Activated naive CD8-positive, alpha-beta T cell (primary cell): ENCODE results near the gene PSMG3.

Experiments
- H3K27ac Mint-ChIP-seq: one replicate; pipeline ENCODE4 v1.8.0; 2021; ENCODE audit warnings: mixed read lengths
- H3K27me3 Mint-ChIP-seq: one replicate; pipeline ENCODE4 v1.8.0; 2021; ENCODE audit warnings: mixed read lengths
- H3K36me3 Mint-ChIP-seq: one replicate; pipeline ENCODE4 v1.8.0; 2021; ENCODE audit warnings: mixed read lengths
- H3K4me1 Mint-ChIP-seq: one replicate; pipeline ENCODE4 v1.8.0; 2021; ENCODE audit warnings: low read depth, mixed read lengths
- H3K4me3 Mint-ChIP-seq: one replicate; pipeline ENCODE4 v1.8.0; 2021; ENCODE audit warnings: mild to moderate bottlenecking, mixed read lengths
- H3K9me3 Mint-ChIP-seq: one replicate; pipeline ENCODE4 v1.8.0; 2021; ENCODE audit warnings: low read depth, mixed read lengths

Gene PSMG3

DNA sequence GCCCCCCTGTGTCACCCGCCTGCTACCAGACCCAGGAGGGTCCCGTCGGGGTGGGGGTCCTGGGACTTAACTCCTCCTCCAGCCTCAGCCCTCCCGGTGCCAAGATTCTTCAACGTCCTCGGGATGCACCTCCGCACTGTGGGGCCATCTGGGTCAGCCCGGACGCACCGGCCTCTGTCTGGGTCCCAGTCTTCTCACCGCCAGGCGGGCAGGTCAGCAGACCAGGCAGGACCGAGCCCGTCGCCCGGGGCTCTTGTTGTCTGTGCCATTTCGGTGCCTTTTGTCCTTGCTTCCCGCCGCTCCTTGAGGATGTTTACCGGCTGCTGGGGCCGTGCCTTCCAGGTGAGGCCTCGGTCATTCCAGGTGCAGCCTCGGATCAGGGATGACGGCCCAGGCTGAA is 32.1 kb upstream of the PSMG3 start:
- H3K27ac Mint-ChIP-seq = no peak overlapping the region
- no peaks in the 10 kb centered on the region for H3K4me1 Mint-ChIP-seq
- H3K4me3 Mint-ChIP-seq = no peak overlapping the region
- H3K9me3 Mint-ChIP-seq = no peaks in the 10 kb centered on the region
- H3K36me3 Mint-ChIP-seq = no peaks in the 10 kb centered on the region
- no peaks in the 10 kb centered on the region for H3K27me3 Mint-ChIP-seq

DNA sequence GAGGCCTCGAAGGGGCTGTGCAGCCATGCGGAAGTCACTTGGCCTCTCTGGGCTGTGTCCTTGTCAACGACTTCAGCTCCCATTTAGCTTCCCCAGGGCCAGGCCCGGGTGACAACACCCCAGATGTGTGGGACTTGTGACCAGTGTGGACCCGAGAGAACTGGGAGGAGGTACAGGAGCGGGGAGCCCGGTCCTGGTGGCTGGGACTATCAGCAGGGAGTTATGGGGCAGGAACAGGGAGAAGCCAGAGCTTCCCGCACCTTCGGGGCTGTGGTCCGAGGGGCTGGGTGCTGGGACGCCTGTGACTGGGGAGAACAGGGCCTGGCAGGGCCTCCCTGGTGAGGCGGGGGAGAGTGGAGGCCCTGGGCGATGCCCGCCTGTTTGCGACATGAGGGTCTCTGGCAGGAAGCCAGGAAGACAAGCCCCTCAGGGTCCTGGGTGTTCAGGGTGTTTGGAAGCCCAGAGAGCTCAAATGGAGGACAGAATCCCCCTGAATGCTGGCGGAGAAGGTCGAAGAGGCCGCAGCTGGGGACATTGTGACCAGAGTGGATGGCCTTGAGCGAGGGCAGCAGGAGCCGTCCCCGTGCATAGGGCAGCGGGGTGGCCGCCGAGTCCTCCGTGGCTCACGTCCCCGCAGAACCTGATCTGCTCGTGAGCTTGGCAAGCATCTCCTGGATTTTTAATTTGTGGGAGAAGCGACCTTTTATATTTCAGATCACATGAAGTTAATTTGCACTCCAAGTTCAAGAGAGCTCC is 30.0 kb upstream of the PSMG3 start:
- Mint-ChIP-seq H3K36me3 (no peaks in the 10 kb centered on the region), H3K27me3 (peaks cover 4% of the 10 kb centered on the region), H3K4me3 (no peak overlapping the region), H3K27ac (no peak overlapping the region), H3K4me1 (no peaks in the 10 kb centered on the region), H3K9me3 (no peaks in the 10 kb centered on the region)

GRCh38 chr7:1598961-1599639 is 29.3 kb upstream of the PSMG3 start:
- no peaks in the 10 kb centered on the region for H3K36me3 Mint-ChIP-seq
- H3K4me1 Mint-ChIP-seq = no peaks in the 10 kb centered on the region
- H3K27me3 Mint-ChIP-seq = peaks cover 4% of the 10 kb centered on the region
- H3K27ac Mint-ChIP-seq = no peak overlapping the region
- H3K9me3 Mint-ChIP-seq = no peaks in the 10 kb centered on the region
- H3K4me3 Mint-ChIP-seq = no peak overlapping the region

DNA sequence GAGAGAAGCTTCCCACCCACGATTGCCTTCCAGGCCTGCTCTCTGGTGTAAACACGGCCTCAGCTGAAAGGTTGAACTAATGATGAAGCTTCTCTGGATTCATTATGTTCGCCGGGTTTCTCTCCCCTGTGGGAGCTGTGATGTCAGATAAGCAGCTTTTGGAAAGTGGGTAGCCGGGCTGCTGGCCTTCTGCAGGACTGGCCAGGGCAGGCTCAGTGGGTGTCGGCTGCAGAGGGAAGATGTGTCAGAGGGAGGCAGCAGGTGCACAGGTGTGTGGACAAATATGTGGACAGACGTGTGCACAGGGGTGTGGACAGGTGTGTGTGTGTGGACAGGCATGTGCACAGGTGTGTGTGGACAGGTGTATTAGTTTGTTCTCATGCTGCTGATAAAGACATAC is 28.5 kb upstream of the PSMG3 start:
- H3K9me3 Mint-ChIP-seq = no peaks in the 10 kb centered on the region
- peaks cover 4% of the 10 kb centered on the region for H3K27me3 Mint-ChIP-seq
- H3K27ac Mint-ChIP-seq = no peak overlapping the region
- no peaks in the 10 kb centered on the region for H3K36me3 Mint-ChIP-seq
- peaks cover under 1% of the 10 kb centered on the region for H3K4me1 Mint-ChIP-seq
- H3K4me3 Mint-ChIP-seq = no peak overlapping the region

DNA sequence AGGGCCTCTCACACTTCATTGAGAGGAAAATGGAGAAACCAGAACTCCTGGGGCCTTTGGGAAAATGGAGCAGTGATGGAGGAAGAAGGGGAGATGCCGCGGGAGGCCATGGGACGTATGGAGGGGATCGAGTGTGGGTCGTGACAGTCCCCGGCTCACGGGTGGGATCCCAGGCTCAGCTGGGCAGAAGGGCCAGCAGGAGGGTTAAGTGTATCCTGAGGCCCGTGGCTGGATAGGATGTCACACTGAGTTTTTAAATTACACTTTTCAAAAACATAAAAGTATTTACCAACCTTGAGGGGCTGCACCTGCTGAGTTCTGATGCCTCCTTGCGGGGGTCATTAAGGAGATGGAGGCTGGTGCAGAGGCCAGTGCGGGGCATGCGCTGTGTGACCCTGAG is 28.0 kb upstream of the PSMG3 start:
- no peaks in the 10 kb centered on the region for H3K36me3 Mint-ChIP-seq
- peaks cover 5% of the 10 kb centered on the region for H3K4me1 Mint-ChIP-seq
- no peak overlapping the region for H3K27ac Mint-ChIP-seq
- no peak overlapping the region for H3K4me3 Mint-ChIP-seq
- no peaks in the 10 kb centered on the region for H3K9me3 Mint-ChIP-seq
- H3K27me3 Mint-ChIP-seq = peaks cover 4% of the 10 kb centered on the region

- H3K27ac Mint-ChIP-seq = no peak overlapping the region
- peaks cover 11% of the 10 kb centered on the region for H3K4me1 Mint-ChIP-seq
- no peaks in the 10 kb centered on the region for H3K36me3 Mint-ChIP-seq
- H3K27me3 Mint-ChIP-seq = peaks cover 7% of the 10 kb centered on the region
- no peaks in the 10 kb centered on the region for H3K9me3 Mint-ChIP-seq
- no peak overlapping the region for H3K4me3 Mint-ChIP-seq
Measured at GRCh38 chr7:1597066-1597760, 27.4 kb upstream of the PSMG3 start.

GRCh38 chr7:1596181-1597043 is 26.6 kb upstream of the PSMG3 start:
- Mint-ChIP-seq H3K4me1 (peaks cover 18% of the 10 kb centered on the region), H3K36me3 (no peaks in the 10 kb centered on the region), H3K27ac (no peak overlapping the region), H3K27me3 (peaks cover 10% of the 10 kb centered on the region), H3K9me3 (no peaks in the 10 kb centered on the region), H3K4me3 (no peak overlapping the region)

GRCh38 chr7:1595636-1596035 is 25.8 kb upstream of the PSMG3 start:
- Mint-ChIP-seq H3K36me3 (no peaks in the 10 kb centered on the region), H3K27me3 (peaks cover 10% of the 10 kb centered on the region), H3K9me3 (no peaks in the 10 kb centered on the region), H3K27ac (no peak overlapping the region), H3K4me3 (no peak overlapping the region), H3K4me1 (peaks cover 25% of the 10 kb centered on the region)

DNA sequence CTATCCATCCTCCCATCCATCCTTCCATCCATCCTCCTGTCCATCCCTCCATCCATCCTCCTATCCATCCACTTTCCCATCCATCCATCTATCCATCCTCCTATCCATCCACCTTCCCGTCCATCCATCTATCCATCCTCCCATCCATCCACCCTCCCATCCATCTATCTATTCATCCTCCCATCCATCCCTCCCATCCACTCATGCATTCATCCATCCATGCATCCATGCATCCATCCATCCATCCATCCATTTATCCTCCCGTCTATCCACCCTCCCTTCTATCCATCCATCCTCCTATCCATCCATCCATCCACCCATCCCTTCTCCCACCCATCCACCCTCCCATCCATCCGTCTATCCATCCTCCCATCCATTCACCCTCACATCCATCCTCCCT is 25.2 kb upstream of the PSMG3 start:
- no peak overlapping the region for H3K27ac Mint-ChIP-seq
- H3K4me1 Mint-ChIP-seq = peaks cover 28% of the 10 kb centered on the region
- H3K36me3 Mint-ChIP-seq = no peaks in the 10 kb centered on the region
- no peak overlapping the region for H3K4me3 Mint-ChIP-seq
- H3K27me3 Mint-ChIP-seq = peaks cover 10% of the 10 kb centered on the region
- H3K9me3 Mint-ChIP-seq = no peaks in the 10 kb centered on the region

DNA sequence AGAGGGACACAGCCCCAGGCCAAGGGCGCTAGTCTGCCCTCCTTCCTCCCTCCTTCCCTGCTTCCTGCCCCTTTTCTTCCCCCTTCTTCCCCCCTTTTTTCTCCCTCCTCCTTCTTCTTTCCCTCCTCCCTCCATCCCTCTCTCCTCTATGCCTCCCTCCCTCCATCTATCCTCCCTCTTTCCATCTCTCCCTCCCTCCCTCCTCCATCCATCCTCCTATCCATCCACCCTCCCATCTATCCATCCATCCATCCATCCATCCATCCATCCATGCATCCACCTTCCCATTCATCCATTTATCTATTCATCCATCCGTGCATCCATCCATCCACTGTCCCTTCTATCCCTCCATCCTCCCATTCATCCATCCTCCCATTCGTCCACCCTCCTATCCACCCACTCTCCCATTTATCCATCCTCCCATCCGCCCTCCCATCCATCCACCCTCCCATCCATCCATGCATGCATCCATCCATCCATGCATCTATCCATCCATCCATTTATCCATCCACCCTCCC is 24.1 kb upstream of the PSMG3 start:
- no peaks in the 10 kb centered on the region for H3K9me3 Mint-ChIP-seq
- no peaks in the 10 kb centered on the region for H3K36me3 Mint-ChIP-seq
- H3K27ac Mint-ChIP-seq = no peak overlapping the region
- peaks cover 28% of the 10 kb centered on the region for H3K4me1 Mint-ChIP-seq
- no peak overlapping the region for H3K4me3 Mint-ChIP-seq
- H3K27me3 Mint-ChIP-seq = peaks cover 10% of the 10 kb centered on the region

DNA sequence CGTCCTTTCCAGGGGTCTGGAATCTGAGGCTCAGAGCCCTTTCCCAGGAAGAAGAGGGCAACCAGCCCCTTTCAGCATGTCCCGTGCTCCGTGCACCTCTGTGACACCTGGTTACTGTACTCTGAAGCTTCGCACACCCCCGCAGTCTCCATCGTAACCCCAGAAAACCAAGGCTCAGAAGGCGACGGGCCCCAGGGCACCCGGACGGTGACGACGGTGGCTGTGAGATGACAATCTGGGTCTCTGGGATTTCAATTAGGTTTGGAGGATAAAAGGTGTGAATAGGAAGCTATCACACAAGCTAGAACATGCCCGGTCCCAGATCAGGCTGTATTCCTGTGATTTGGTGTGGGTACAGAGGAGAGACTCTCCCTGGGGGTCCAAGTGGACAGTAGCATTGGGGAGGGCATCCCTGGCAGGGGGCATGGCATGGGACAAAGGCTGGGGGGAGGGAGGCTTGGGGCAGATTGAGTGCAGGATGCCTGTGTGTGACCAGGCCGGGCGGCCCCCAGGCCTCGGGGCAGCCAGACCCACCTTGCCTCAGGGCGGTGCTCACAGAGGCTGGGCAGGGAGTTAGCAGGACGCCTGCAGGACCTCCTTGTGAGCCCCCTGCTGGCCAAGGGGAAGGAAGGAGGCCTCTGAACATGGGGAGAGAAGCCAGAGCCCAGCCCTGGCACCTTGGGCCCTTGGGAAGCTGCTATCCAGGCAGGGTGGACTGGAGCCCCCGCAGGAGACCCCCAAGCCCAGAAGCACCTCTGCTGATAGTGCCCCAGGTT is 23.4 kb upstream of the PSMG3 start:
- no peak overlapping the region for H3K27ac Mint-ChIP-seq
- peaks cover 10% of the 10 kb centered on the region for H3K27me3 Mint-ChIP-seq
- H3K36me3 Mint-ChIP-seq = no peaks in the 10 kb centered on the region
- H3K9me3 Mint-ChIP-seq = no peaks in the 10 kb centered on the region
- no peak overlapping the region for H3K4me3 Mint-ChIP-seq
- peaks cover 28% of the 10 kb centered on the region for H3K4me1 Mint-ChIP-seq

DNA sequence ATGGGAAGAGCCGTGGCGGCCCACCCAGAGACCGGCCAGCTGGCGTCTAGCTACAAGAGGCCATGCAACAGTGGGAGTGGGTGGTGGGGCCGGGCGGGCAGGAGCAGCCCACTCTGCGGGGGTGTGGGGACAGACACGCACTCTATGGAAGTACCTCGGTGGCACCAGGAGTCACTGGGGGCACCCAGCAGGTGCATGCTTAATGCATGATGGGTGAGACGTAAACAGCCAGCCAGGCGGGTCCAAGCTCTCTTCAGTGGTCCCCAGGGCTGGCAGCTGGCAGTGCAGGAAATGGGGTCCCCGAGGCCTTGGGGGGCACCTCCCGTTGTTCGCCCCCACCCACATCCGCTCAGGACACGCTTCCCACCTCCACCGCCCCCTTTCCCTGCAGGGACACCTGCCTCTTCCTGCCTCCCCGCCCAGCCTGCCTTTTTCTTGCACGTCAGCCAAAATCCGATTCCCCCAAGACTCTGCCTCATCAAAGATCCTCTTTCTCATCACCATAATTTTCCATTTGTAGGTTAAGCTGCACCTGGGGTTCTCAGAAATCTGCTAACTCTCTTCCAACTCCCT is 22.6 kb upstream of the PSMG3 start:
- H3K27me3 Mint-ChIP-seq = peaks cover 10% of the 10 kb centered on the region
- no peaks in the 10 kb centered on the region for H3K9me3 Mint-ChIP-seq
- H3K27ac Mint-ChIP-seq = no peak overlapping the region
- H3K4me1 Mint-ChIP-seq = peaks cover 28% of the 10 kb centered on the region
- peak overlapping the region; percentile 56 for H3K4me3 Mint-ChIP-seq
- no peaks in the 10 kb centered on the region for H3K36me3 Mint-ChIP-seq

GRCh38 chr7:1591876-1592275 is 22.0 kb upstream of the PSMG3 start:
- Mint-ChIP-seq H3K4me3 (peak overlapping the region; percentile 63), H3K9me3 (no peaks in the 10 kb centered on the region), H3K36me3 (no peaks in the 10 kb centered on the region), H3K27me3 (peaks cover 10% of the 10 kb centered on the region), H3K4me1 (peaks cover 28% of the 10 kb centered on the region), H3K27ac (no peak overlapping the region)

DNA sequence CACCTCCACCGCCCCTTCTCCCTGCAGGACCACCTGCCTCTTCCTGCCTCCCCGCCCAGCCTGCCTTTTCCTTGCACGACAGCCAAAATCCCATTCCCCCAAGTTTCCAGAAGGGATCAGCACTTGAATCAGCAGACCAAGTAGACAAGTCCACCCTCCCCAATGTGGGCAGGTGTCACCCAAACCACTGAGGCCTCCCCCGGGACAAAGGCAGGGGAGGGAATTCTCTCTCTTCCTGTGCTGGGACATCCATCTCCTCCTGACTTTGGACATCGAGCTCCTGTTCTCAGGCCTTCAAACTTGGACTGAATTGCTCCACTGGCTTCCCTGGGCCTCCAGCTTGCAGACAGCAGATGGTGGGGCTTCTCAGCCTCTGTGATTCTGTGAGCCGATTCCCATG is 21.6 kb upstream of the PSMG3 start:
- Mint-ChIP-seq H3K4me3 (peak overlapping the region; percentile 63), H3K9me3 (no peaks in the 10 kb centered on the region), H3K4me1 (peaks cover 28% of the 10 kb centered on the region), H3K36me3 (no peaks in the 10 kb centered on the region), H3K27me3 (peaks cover 8% of the 10 kb centered on the region), H3K27ac (no peak overlapping the region)
